GM12878 (cell line): ENCODE measurements around the gene HOTAIR. TPM values are rescaled to one million over a fixed set of nuclear protein-coding genes. Genes with fewer than 3 reads are reported as not detected.

Source experiments
- ATAC-seq: fragments of 200-7000 bp; cut with Tn5 transposase; 3 replicates; pipeline ENCODE4 v1.9.1; 2020; ENCODE audit warnings: mild to moderate bottlenecking, moderate library complexity
- BruUV-seq: library from RNA; stranded (reverse); fragments of 400-500 nt; replicated peaks from 2 replicates; lab custom pipeline; 2021; lab: Mats Ljungman, UMichigan
- CTCF ChIA-PET: fragments of 300-600 bp; sonication (Branson Sonifier 250); formaldehyde crosslinking; extraction: SDS; loops from one replicate; lab custom pipeline; 2021; ENCODE audit warnings: inconsistent platforms; lab: Yijun Ruan, JAX
- POLR2A ChIA-PET: fragments of 350-600 bp; formaldehyde crosslinking; extraction: SDS; loops from one replicate; lab custom pipeline; 2021; ENCODE audit warnings: inconsistent platforms; lab: Charles Lee
- RAD21 ChIA-PET: fragments of 300-600 bp; sonication (Branson Sonifier 250); formaldehyde crosslinking; loops from one replicate; lab custom pipeline; 2023; ENCODE audit warnings: antibody characterized with exemption; ENCODE audit not compliant: unreplicated experiment; lab: Charles Lee
- SMC1A ChIA-PET: fragments of 300-600 bp; sonication (Branson Sonifier 250); formaldehyde crosslinking; loops from one replicate; lab custom pipeline; 2023; ENCODE audit not compliant: unreplicated experiment, uncharacterized antibody; lab: Charles Lee
- DNase-seq: peaks from one replicate; pipeline ENCODE4 v3.0.0-alpha.2; 2011; ENCODE audit warnings: low read depth, low spot score
- FAIRE-seq: peaks from 3 replicates; lab custom pipeline; 2011; peaks lifted over from hg19 to GRCh38; lab: Jason Lieb, UNC
- H2AFZ ChIP-seq: 2 replicates; pipeline ENCODE4 v1.6.0; 2011; ENCODE audit warnings: low read depth, low read length, control low read depth; ENCODE audit not compliant: control insufficient read depth
- H3K27ac ChIP-seq: 2 replicates; pipeline ENCODE4 v1.5.1; 2011; ENCODE audit warnings: control low read depth; ENCODE audit not compliant: control insufficient read depth, insufficient read depth
- H3K27me3 ChIP-seq, 2 experiments: replicated peaks in 1 of 2; 2 replicates each; pipeline versions ENCODE4 v1.6.0 to v1.6.1; 2011; ENCODE audit warnings: low read length in 1 of 2; ENCODE audit not compliant: control insufficient read depth in 2 of 2, insufficient read depth in 2 of 2
- H3K36me3 ChIP-seq, 2 experiments: 2 replicates each; pipeline ENCODE4 v1.5.1; 2011; ENCODE audit warnings: low read length in 1 of 2; ENCODE audit not compliant: control insufficient read depth in 2 of 2, insufficient read depth in 2 of 2
- H3K4me1 ChIP-seq: 2 replicates; pipeline ENCODE4 v1.6.1; 2011; ENCODE audit warnings: mild to moderate bottlenecking, low read length, moderate library complexity, mixed read lengths; ENCODE audit not compliant: control insufficient read depth, insufficient read depth
- H3K4me2 ChIP-seq: 2 replicates; pipeline ENCODE4 v1.6.0; 2011; ENCODE audit warnings: control low read depth; ENCODE audit not compliant: control insufficient read depth, insufficient read depth
- H3K4me3 ChIP-seq: fragments of 200-600 bp; sonication (generic); 2 replicates; pipeline ENCODE4 v1.5.1; 2016
- H3K79me2 ChIP-seq: 2 replicates; pipeline ENCODE4 v1.6.0; 2011; ENCODE audit warnings: low read length; ENCODE audit not compliant: control insufficient read depth, insufficient read depth
- H3K9ac ChIP-seq: 2 replicates; pipeline ENCODE4 v1.8.0; 2011; ENCODE audit warnings: low read length, control low read depth, mixed read lengths; ENCODE audit not compliant: control insufficient read depth, insufficient read depth
- H3K9me3 ChIP-seq: replicated peaks from 3 replicates; pipeline ENCODE4 v1.5.1; 2011; ENCODE audit warnings: mild to moderate bottlenecking, low read length; ENCODE audit not compliant: control insufficient read depth, insufficient read depth
- H4K20me1 ChIP-seq: 2 replicates; pipeline ENCODE4 v1.6.0; 2011; ENCODE audit not compliant: control insufficient read depth, insufficient read depth
- BRCA1 ChIP-seq: IDR thresholded peaks from 2 replicates; pipeline ENCODE4 v1.6.1; 2011; ENCODE audit warnings: low read depth, low read length, improper control_type of control experiment
- E2F4 ChIP-seq: IDR thresholded peaks from 2 replicates; pipeline ENCODE4 v1.6.1; 2012; ENCODE audit warnings: low read depth, low read length, improper control_type of control experiment
- E4F1 ChIP-seq: fragments of 450-650 bp; IDR thresholded peaks from 2 replicates; pipeline ENCODE4 v1.6.1; 2018; ENCODE audit warnings: borderline replicate concordance, mild to moderate bottlenecking; ENCODE audit not compliant: partially characterized antibody
- ETV6 ChIP-seq, 2 experiments: fragments of 450-650 bp in 1 of 2; IDR thresholded peaks in 1 of 2; conservative IDR thresholded peaks in 1 of 2; 2 replicates each; pipeline ENCODE4 v1.6.1; 2014; ENCODE audit warnings: antibody characterized with exemption in 1 of 2, borderline replicate concordance in 1 of 2, low read depth in 1 of 2, mild to moderate bottlenecking in 1 of 2, moderate library complexity in 1 of 2
- NFYB ChIP-seq: IDR thresholded peaks from 2 replicates; pipeline ENCODE4 v1.6.1; 2011; ENCODE audit warnings: low read depth, mild to moderate bottlenecking, low read length, improper control_type of control experiment, moderate library complexity; ENCODE audit not compliant: insufficient read depth
- RBBP5 ChIP-seq: fragments of 200-600 bp; sonication (generic); conservative IDR thresholded peaks from 2 replicates; pipeline ENCODE4 v1.6.1; 2016
- STAT3 ChIP-seq: IDR thresholded peaks from 2 replicates; pipeline ENCODE4 v1.6.1; 2011; ENCODE audit warnings: low read depth, low read length, improper control_type of control experiment
- SUZ12 ChIP-seq: fragments of 200-600 bp; sonication (generic); IDR thresholded peaks from one replicate; pipeline ENCODE4 v1.6.1; 2018; ENCODE audit warnings: antibody characterized with exemption, mild to moderate bottlenecking; ENCODE audit not compliant: unreplicated experiment
- USF1 ChIP-seq: IDR thresholded peaks from 2 replicates; pipeline ENCODE4 v1.6.1; 2011; ENCODE audit warnings: borderline replicate concordance, low read depth, mild to moderate bottlenecking, moderate library complexity, mixed read lengths, low read length; ENCODE audit not compliant: insufficient read depth; ENCODE audit errors: extremely low read length
- WGBS: methylation state at CpG from one replicate; pipeline ENCODE4 v1.1.6; 2016; ENCODE audit warnings: low lambda C conversion rate; ENCODE audit not compliant: insufficient replicate concordance, insufficient coverage; ENCODE audit errors: missing lambda C conversion rate; 5-methylcytosine and 5-hydroxymethylcytosine counted together
- in situ Hi-C: fragments of 300-500 bp; cut with MboI; formaldehyde crosslinking; loops from 9 replicates; pipeline ENCODE4 v1.14.3; 2018; ENCODE audit warnings: mixed read lengths
- intact Hi-C: fragments of 100-400 bp; cut with micrococcal nuclease; formaldehyde crosslinking; loops from one replicate; pipeline ENCODE4 v1.14.2; 2022; ENCODE audit not compliant: unreplicated experiment
- polyA plus RNA-seq, 11 experiments: library from polyadenylated mRNA; depleted of rRNA in 4 of 11; unstranded in 6 of 11; stranded (reverse) in 5 of 11; fragments of >200 nt; fragmentation: Nextera tagmentation in 4 of 11; fragmentation: Illumina TruSeq in 1 of 11; extraction: Ambion mirVana in 4 of 11; extraction: Trizol in 1 of 11; gene quantifications; 1 replicate in 1 of 11; 2 replicates in 10 of 11; pipeline versions ENCODE4 v1.2.1 to v1.2.3, GENCODE V29; 2011 to 2016; ENCODE audit warnings: inconsistent platforms in 2 of 11, missing spikeins in 2 of 11, low read depth in 1 of 11
- total RNA-seq, 4 experiments: library from RNA; depleted of rRNA in 3 of 4; stranded (reverse); fragments of >200 nt in 3 of 4; fragmentation: Illumina TruSeq in 1 of 4; extraction: Trizol in 1 of 4; gene quantifications; 2 replicates each; pipeline versions ENCODE4 v1.2.1 to v1.2.3, GENCODE V29; 2013 to 2021

Gene HOTAIR
- total and polyA plus RNA-seq, 10 of the 15 experiments (the other 5 are each of a cell fraction or from before 2014, with no cell fraction given) = not detected

- Histone ChIP-seq H3K9ac (no peak overlapping the region), H3K79me2 (no peaks in the 10 kb centered on the region), H3K4me3 (no peak overlapping the region), H3K9me3 (no peaks in the 10 kb centered on the region), H3K4me1 (no peaks in the 10 kb centered on the region), H3K4me2 (no peak overlapping the region), H3K27ac (no peak overlapping the region), H3K36me3 (no peaks in the 10 kb centered on the region), H4K20me1 (no peaks in the 10 kb centered on the region), H3K27me3 (peaks cover 45 to 64% of the 10 kb centered on the region in 2 experiments), H2AFZ (no peak overlapping the region)
- CTCF ChIA-PET = no interaction called here
- TF ChIP-seq BRCA1 = no peak
- TF ChIP-seq STAT3 = no peak
- TF ChIP-seq RBBP5 = no peak
- TF ChIP-seq E4F1 = no peak
- in situ Hi-C loops (no loop called here), intact Hi-C loops (no loop called here)
- RAD21 ChIA-PET = no interaction called here
- POLR2A ChIA-PET = no interaction called here
- SMC1A ChIA-PET = no interaction called here
- DNase-seq = no peak
- 36% methylated on average over 64 of the region's 86 CpGs for WGBS
- no peak for FAIRE-seq
- ATAC-seq = no peak
- BruUV-seq = no TSS peak
Observed at GRCh38 chr12:53955036-53955775, 19.5 kb downstream of the HOTAIR start.

- Histone ChIP-seq H3K4me2 (no peak within 1 kb of the TSS), H3K79me2 (no peaks in the 10 kb centered on the region), H3K4me3 (no peak within 1 kb of the TSS), H3K9ac (no peak within 1 kb of the TSS), H3K4me1 (no peaks in the 10 kb centered on the region), H3K9me3 (no peaks in the 10 kb centered on the region), H2AFZ (no peak within 1 kb of the TSS), H4K20me1 (no peaks in the 10 kb centered on the region), H3K27me3 (peaks cover 41 to 63% of the 10 kb centered on the region in 2 experiments), H3K27ac (no peak within 1 kb of the TSS), H3K36me3 (no peaks in the 10 kb centered on the region)
- ChIA-PET CTCF (no interaction called here), POLR2A (interaction anchor here (1.0 kb wide), 1 partner anchor 10 kb away, joined by 3 read pairs; no protein-coding TSS in a partner anchor), RAD21 (no interaction called here), SMC1A (no interaction called here)
- in situ Hi-C loops = no loop called here
- no peak for FAIRE-seq
- no peak for ATAC-seq
- intact Hi-C loops = no loop called here
- WGBS = 27% methylated on average over 20 of the region's 20 CpGs
- TF ChIP-seq ETV6 (conservative IDR thresholded peaks at IDR 0.05 in 1 of 2, IDR thresholded peaks at IDR 0.05 in 1 of 2; ENCODE audit: borderline replicate concordance in 1 of 2, low read depth in 1 of 2) (no peak), NFYB (peak; percentile 52), USF1 (peak; percentile 11), E2F4 (no peak), SUZ12 (peak; percentile 19)
- DNase-seq = no peak
- no TSS peak for BruUV-seq
Observed at GRCh38 chr12:53954694-53955035, 20.1 kb downstream of the HOTAIR start, which contains the start of gene HOXC12. HOXC12 (plus strand) TSS chr12:53954903; CDS start chr12:53954930, 27 bp downstream.
